ENCODE data around the gene CENPX.
"Not testable (repeated sequence)": the region's sequence is repeated elsewhere in the genome, so short reads cannot be mapped to it uniquely, and the experiment has no call there.

CENPX gene

GRCh38 chr17:81991684-81992305 is 30.9 kb downstream of the CENPX start:
- peak overlapping the region; percentile 64 for H3K27ac ChIP-seq (ENCODE audit: low read depth, low read length)
- H3K9ac ChIP-seq (ENCODE audit: low read depth, low read length): no peak overlapping the region

GRCh38 chr17:81990836-81991683 is 31.6 kb downstream of the CENPX start:
- Histone ChIP-seq H3K27ac (ENCODE audit: low read depth, low read length) (no peak overlapping the region), H3K27me3 (ENCODE audit: control insufficient read depth, insufficient read depth, low read length) (no peaks in the 10 kb centered on the region), H3K36me3 (ENCODE audit: control insufficient read depth, insufficient read depth, low read length) (peaks cover 14% of the 10 kb centered on the region), H3K4me3 (ENCODE audit: low read depth, low read length) (no peak overlapping the region), H3K9ac (ENCODE audit: low read depth, low read length) (no peak overlapping the region), H3K9me3 (ENCODE audit: control insufficient read depth, insufficient read depth, low read length) (no peaks in the 10 kb centered on the region), H3K4me1 (ENCODE audit: control insufficient read depth, insufficient read depth, low read length) (peaks cover 16% of the 10 kb centered on the region)

More at GRCh38 chr17:81991684-81992305, 30.9 kb downstream of the CENPX start:
- peaks cover 16% of the 10 kb centered on the region for H3K4me1 ChIP-seq (ENCODE audit: control insufficient read depth, insufficient read depth, low read length)
- H3K4me3 ChIP-seq (ENCODE audit: low read depth, low read length): no peak overlapping the region
- peaks cover 9% of the 10 kb centered on the region; the same call in 1 of the 2 replicates for H3K36me3 ChIP-seq (ENCODE audit: control insufficient read depth, insufficient read depth, low read length)
- H3K27me3 ChIP-seq (ENCODE audit: control insufficient read depth, insufficient read depth, low read length): no peaks in the 10 kb centered on the region
- H3K9me3 ChIP-seq (ENCODE audit: control insufficient read depth, insufficient read depth, low read length): no peaks in the 10 kb centered on the region

GRCh38 chr17:81987161-81987770 is 35.4 kb downstream of the CENPX start:
- H3K27me3 ChIP-seq (ENCODE audit: control insufficient read depth, insufficient read depth, low read length): no peaks in the 10 kb centered on the region
- H3K9ac ChIP-seq (ENCODE audit: low read depth, low read length): no peak overlapping the region
- H3K9me3 ChIP-seq (ENCODE audit: control insufficient read depth, insufficient read depth, low read length): no peaks in the 10 kb centered on the region
- H3K36me3 ChIP-seq (ENCODE audit: control insufficient read depth, insufficient read depth, low read length): peaks cover 34% of the 10 kb centered on the region
- H3K4me1 ChIP-seq (ENCODE audit: control insufficient read depth, insufficient read depth, low read length): peaks cover 9% of the 10 kb centered on the region
- H3K4me3 ChIP-seq (ENCODE audit: low read depth, low read length): no peak overlapping the region
- H3K27ac ChIP-seq (ENCODE audit: low read depth, low read length): no peak overlapping the region

- no peak overlapping the region for H3K27ac ChIP-seq (ENCODE audit: low read depth, low read length)
- no peaks in the 10 kb centered on the region for H3K27me3 ChIP-seq (ENCODE audit: control insufficient read depth, insufficient read depth, low read length)
- no peaks in the 10 kb centered on the region for H3K9me3 ChIP-seq (ENCODE audit: control insufficient read depth, insufficient read depth, low read length)
- H3K4me1 ChIP-seq (ENCODE audit: control insufficient read depth, insufficient read depth, low read length): peaks cover 3% of the 10 kb centered on the region
- H3K9ac ChIP-seq (ENCODE audit: low read depth, low read length): no peak overlapping the region
- H3K4me3 ChIP-seq (ENCODE audit: low read depth, low read length): no peak overlapping the region
- peaks cover 35% of the 10 kb centered on the region for H3K36me3 ChIP-seq (ENCODE audit: control insufficient read depth, insufficient read depth, low read length)
These were observed 36.1 kb downstream of the CENPX start for GRCh38 chr17:81986606-81987005.

DNA sequence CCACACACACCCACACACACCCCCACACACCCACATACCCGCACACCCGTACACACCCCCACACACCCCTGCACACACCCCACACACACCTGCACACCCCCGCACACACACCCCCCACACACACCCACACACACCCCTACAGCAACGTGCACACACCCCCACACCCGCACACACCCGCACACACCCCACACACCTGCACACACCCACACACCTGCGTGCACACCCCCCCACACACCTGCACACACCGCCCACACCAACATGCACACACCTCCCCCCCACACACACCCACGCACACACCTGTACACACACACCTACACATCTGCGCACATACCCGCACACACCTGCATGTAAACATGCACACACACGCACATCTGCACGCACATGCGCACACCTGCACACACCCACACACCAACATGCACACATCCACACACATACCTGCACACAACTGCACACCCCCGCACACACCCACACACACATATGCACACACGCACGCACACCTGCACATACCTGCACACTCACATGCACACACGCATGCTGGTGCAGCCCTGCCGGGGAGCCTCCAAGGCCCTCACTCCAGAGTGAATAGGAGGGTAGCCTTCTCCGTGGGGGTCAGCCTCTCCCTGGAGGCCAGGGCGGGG is 37.8 kb downstream of the CENPX start:
- Histone ChIP-seq H3K27me3 (ENCODE audit: control insufficient read depth, insufficient read depth, low read length) (no peaks in the 10 kb centered on the region), H3K27ac (ENCODE audit: low read depth, low read length) (no peak overlapping the region), H3K9me3 (ENCODE audit: control insufficient read depth, insufficient read depth, low read length) (no peaks in the 10 kb centered on the region), H3K36me3 (ENCODE audit: control insufficient read depth, insufficient read depth, low read length) (peaks cover 40% of the 10 kb centered on the region), H3K4me3 (ENCODE audit: low read depth, low read length) (no peak overlapping the region), H3K9ac (ENCODE audit: low read depth, low read length) (no peak overlapping the region), H3K4me1 (ENCODE audit: control insufficient read depth, insufficient read depth, low read length) (no peaks in the 10 kb centered on the region)

DNA sequence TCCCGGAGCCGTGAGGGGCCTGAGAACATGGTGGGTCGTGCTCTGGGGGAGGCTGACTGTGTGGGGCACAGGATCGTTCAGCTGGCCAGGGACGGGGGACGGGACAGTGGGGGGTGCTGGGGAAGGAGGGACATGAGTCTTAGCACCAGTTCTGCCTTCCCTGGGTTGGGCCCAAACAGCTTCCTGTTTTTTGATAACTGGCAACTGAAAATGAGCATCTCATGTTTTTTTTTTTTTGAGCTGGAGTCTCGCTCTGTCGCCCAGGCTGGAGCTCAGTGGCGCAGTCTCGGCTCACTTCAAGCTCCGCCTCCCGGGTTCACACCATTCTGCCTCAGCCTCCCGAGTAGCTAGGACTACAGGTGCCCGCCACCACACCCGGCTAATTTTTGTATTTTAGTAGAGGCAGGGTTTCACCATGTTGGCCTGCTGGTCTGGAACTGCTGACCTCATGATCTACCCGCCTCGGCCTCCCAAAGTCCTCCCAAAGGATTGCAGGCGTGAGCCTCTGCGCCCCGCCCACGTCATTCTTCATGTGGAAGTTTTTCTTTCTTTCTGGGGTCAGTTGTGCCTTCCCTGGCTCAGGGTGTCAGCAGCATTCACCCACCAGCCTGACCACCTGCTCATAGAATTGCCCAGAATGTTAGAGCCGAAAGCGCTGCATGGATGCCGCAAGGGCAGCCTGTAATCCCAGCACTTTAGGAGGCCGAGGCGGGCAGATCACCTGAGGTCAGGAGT is 38.9 kb downstream of the CENPX start:
- no peaks in the 10 kb centered on the region for H3K9me3 ChIP-seq (ENCODE audit: control insufficient read depth, insufficient read depth, low read length)
- H3K4me3 ChIP-seq (ENCODE audit: low read depth, low read length): no peak overlapping the region
- H3K27ac ChIP-seq (ENCODE audit: low read depth, low read length): no peak overlapping the region
- peaks cover 46% of the 10 kb centered on the region for H3K36me3 ChIP-seq (ENCODE audit: control insufficient read depth, insufficient read depth, low read length)
- H3K27me3 ChIP-seq (ENCODE audit: control insufficient read depth, insufficient read depth, low read length): no peaks in the 10 kb centered on the region
- no peak overlapping the region for H3K9ac ChIP-seq (ENCODE audit: low read depth, low read length)
- no peaks in the 10 kb centered on the region for H3K4me1 ChIP-seq (ENCODE audit: control insufficient read depth, insufficient read depth, low read length)

GRCh38 chr17:81983011-81983638 is 39.6 kb downstream of the CENPX start:
- no peak overlapping the region for H3K9ac ChIP-seq (ENCODE audit: low read depth, low read length)

GRCh38 chr17:81981511-81981910 is 41.2 kb downstream of the CENPX start:
- H3K36me3 ChIP-seq (ENCODE audit: control insufficient read depth, insufficient read depth, low read length): peaks cover 39% of the 10 kb centered on the region

More at GRCh38 chr17:81983011-81983638, 39.6 kb downstream of the CENPX start:
- H3K36me3 ChIP-seq (ENCODE audit: control insufficient read depth, insufficient read depth, low read length): peaks cover 46% of the 10 kb centered on the region
- H3K4me3 ChIP-seq (ENCODE audit: low read depth, low read length): no peak overlapping the region
- H3K27ac ChIP-seq (ENCODE audit: low read depth, low read length): no peak overlapping the region
- H3K9me3 ChIP-seq (ENCODE audit: control insufficient read depth, insufficient read depth, low read length): no peaks in the 10 kb centered on the region
- no peaks in the 10 kb centered on the region for H3K4me1 ChIP-seq (ENCODE audit: control insufficient read depth, insufficient read depth, low read length)
- no peaks in the 10 kb centered on the region for H3K27me3 ChIP-seq (ENCODE audit: control insufficient read depth, insufficient read depth, low read length)

GRCh38 chr17:81980707-81981343 is 41.9 kb downstream of the CENPX start:
- Histone ChIP-seq H3K4me1 (ENCODE audit: control insufficient read depth, insufficient read depth, low read length) (no peaks in the 10 kb centered on the region), H3K4me3 (ENCODE audit: low read depth, low read length) (no peak overlapping the region), H3K36me3 (ENCODE audit: control insufficient read depth, insufficient read depth, low read length) (peaks cover 32% of the 10 kb centered on the region), H3K27ac (ENCODE audit: low read depth, low read length) (no peak overlapping the region), H3K9me3 (ENCODE audit: control insufficient read depth, insufficient read depth, low read length) (no peaks in the 10 kb centered on the region), H3K27me3 (ENCODE audit: control insufficient read depth, insufficient read depth, low read length) (peaks cover 12% of the 10 kb centered on the region), H3K9ac (ENCODE audit: low read depth, low read length) (no peak overlapping the region)

More at GRCh38 chr17:81981511-81981910, 41.2 kb downstream of the CENPX start:
- H3K4me1 ChIP-seq (ENCODE audit: control insufficient read depth, insufficient read depth, low read length); H3K27me3 ChIP-seq (ENCODE audit: control insufficient read depth, insufficient read depth, low read length); H3K4me3 ChIP-seq (ENCODE audit: low read depth, low read length); H3K9me3 ChIP-seq (ENCODE audit: control insufficient read depth, insufficient read depth, low read length); H3K27ac ChIP-seq (ENCODE audit: low read depth, low read length); H3K9ac ChIP-seq (ENCODE audit: low read depth, low read length): not testable (repeated sequence)

DNA sequence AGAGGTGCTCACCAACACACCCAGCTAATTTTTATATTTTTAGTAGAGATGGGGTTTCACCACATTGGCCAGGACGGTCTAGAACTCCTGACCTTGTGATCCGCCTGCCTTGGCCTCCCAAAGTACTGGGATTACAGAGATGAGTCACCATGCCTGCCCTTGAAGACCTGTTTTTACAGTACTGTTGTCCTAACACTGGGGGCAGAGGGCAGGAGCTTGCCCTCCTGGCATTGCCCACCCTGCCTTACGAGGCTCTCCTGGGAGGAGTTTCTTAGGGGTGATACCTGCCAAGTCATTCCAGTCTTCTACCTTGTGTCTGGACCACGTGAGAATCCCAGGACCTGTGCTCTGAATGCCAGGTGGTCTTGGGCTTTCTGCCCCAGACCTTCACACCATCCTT is 42.6 kb downstream of the CENPX start:
- no peaks in the 10 kb centered on the region for H3K4me1 ChIP-seq (ENCODE audit: control insufficient read depth, insufficient read depth, low read length)
- peaks cover 25% of the 10 kb centered on the region for H3K36me3 ChIP-seq (ENCODE audit: control insufficient read depth, insufficient read depth, low read length)
- H3K9ac ChIP-seq (ENCODE audit: low read depth, low read length): no peak overlapping the region
- H3K9me3 ChIP-seq (ENCODE audit: control insufficient read depth, insufficient read depth, low read length): no peaks in the 10 kb centered on the region
- H3K27me3 ChIP-seq (ENCODE audit: control insufficient read depth, insufficient read depth, low read length): peaks cover 18% of the 10 kb centered on the region
- no peak overlapping the region for H3K27ac ChIP-seq (ENCODE audit: low read depth, low read length)
- no peak overlapping the region for H3K4me3 ChIP-seq (ENCODE audit: low read depth, low read length)
